GM12892 (cell line): Measurements from ENCODE around the gene GNA15.

Experiments
- POLR2A ChIP-seq: IDR thresholded peaks from 2 replicates; pipeline ENCODE4 v1.6.1; 2011; ENCODE audit warnings: low read depth, low read length, control low read depth
- TAF1 ChIP-seq: IDR thresholded peaks from 2 replicates; pipeline ENCODE4 v1.6.1; 2011; ENCODE audit warnings: low read depth, mild to moderate bottlenecking, control low read depth, low read length, borderline replicate concordance

DNA sequence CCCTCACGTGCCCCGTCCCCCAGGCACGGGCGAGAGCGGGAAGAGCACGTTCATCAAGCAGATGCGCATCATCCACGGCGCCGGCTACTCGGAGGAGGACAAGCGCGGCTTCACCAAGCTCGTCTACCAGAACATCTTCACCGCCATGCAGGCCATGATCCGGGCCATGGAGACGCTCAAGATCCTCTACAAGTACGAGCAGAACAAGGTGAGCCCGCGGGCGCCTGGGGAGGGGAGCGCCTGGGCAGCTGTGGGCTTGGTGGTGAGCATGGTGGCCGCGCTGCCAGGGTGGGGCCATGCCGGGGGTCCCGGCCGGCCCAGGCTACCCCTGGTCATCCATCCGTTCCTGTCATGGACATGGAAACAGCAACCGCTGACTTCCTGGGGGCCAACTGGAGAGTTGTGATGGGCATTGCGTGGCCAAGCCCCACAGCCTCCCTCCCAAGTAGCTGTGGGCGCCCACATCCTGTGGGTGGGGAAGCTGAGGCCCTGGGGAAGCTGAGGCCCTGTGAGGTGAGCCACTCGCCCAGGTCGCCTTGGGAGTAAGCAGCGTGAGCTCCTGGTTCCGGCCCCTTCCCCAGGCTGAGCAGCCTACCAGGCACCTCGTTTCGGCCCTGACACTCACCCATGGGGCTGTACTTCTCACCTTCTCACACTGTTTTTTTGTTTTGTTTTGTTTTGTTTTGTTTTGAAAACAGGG lies 25.6 kb upstream of the GNA15 start:
- TF ChIP-seq TAF1, result no peak
- no peak for TF ChIP-seq POLR2A
